Measurements from ENCODE around the gene WSB2.
"Not testable (repeated sequence)": the region's sequence is repeated elsewhere in the genome, so short reads cannot be mapped to it uniquely, and the experiment has no call there.

WSB2 gene

GRCh38 chr12:118029166-118029565 lies 31.8 kb downstream of the WSB2 start:
- Histone ChIP-seq H3K4me3 (ENCODE audit: low read depth, low read length) (no peak overlapping the region), H3K4me1 (no peaks in the 10 kb centered on the region), H3K9me3 (ENCODE audit: control insufficient read depth, low read length) (no peaks in the 10 kb centered on the region), H3K9ac (no peak overlapping the region), H3K79me2 (no peaks in the 10 kb centered on the region), H3K27ac (no peak overlapping the region), H3K4me2 (ENCODE audit: low read length) (no peak overlapping the region), H3K36me3 (ENCODE audit: control insufficient read depth, insufficient read depth, low read length) (no peaks in the 10 kb centered on the region), H3K27me3 (ENCODE audit: control insufficient read depth, insufficient read depth, low read length) (no peaks in the 10 kb centered on the region), H2AFZ (no peak overlapping the region)
- TF ChIP-seq CTCF (IDR thresholded peaks at IDR 0.05): no peak

DNA sequence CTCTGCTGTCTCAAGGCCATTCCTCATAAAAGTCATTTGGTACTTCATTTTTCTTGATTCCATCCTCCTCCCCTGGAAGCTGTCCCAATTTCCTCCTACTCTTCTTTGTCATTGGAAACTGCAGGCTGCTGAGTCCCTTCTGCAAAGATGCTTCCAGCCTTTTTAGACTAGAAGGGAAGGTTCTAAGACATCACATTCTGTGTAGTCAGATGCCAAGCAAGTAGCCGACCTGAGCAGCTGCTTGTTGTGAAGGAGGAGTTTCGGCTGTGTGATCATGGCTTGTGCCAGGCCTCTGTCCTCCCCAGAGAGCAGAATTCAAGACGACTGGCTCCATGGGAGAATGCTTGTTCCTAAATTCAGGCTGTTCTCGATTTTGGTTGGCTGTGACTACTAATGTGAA lies 35.8 kb downstream of the WSB2 start:
- H3K27ac ChIP-seq: no peak overlapping the region
- no peaks in the 10 kb centered on the region for H3K79me2 ChIP-seq
- no peak overlapping the region for H2AFZ ChIP-seq
- H3K9ac ChIP-seq: no peak overlapping the region
- no peak for TF ChIP-seq CTCF (IDR thresholded peaks at IDR 0.05)
- no peak overlapping the region for H3K4me3 ChIP-seq (ENCODE audit: low read depth, low read length)
- H3K27me3 ChIP-seq (ENCODE audit: control insufficient read depth, insufficient read depth, low read length): no peaks in the 10 kb centered on the region
- no peaks in the 10 kb centered on the region for H3K9me3 ChIP-seq (ENCODE audit: control insufficient read depth, low read length)
- no peak overlapping the region for H3K4me2 ChIP-seq (ENCODE audit: low read length)
- H3K36me3 ChIP-seq (ENCODE audit: control insufficient read depth, insufficient read depth, low read length): no peaks in the 10 kb centered on the region
- no peaks in the 10 kb centered on the region for H3K4me1 ChIP-seq

DNA sequence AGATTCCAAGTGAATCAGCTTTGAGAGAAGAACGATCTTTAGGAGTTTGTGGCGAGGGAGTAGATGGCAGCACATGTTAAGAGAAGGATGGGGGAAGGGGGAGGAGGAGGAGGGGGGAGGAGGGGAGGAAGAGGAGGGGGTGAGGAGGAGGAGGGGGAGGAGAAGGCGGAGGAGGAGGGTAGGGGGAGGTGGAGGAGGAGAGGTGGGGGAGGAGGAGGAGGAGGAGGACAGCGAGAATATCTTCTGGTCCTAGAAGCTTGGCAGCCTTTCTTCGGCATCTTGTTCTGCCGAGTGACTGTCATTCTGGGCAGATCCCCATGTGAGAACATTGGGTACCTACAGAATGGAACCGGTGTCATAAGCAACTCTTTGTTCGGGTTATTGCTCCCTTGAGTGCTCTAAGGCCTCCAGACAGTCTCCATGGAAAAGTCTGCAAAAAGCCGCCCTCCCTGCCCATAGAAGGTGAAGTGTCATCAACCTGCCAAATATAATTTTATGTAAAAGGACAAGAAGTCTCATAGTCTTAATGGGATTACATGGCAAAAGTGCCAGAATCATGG lies 37.6 kb downstream of the WSB2 start:
- Histone ChIP-seq H2AFZ (no peak overlapping the region), H3K36me3 (ENCODE audit: control insufficient read depth, insufficient read depth, low read length) (no peaks in the 10 kb centered on the region), H3K4me2 (ENCODE audit: low read length) (no peak overlapping the region), H3K27me3 (ENCODE audit: control insufficient read depth, insufficient read depth, low read length) (no peaks in the 10 kb centered on the region), H3K79me2 (no peaks in the 10 kb centered on the region), H3K4me1 (no peaks in the 10 kb centered on the region), H3K9ac (no peak overlapping the region), H3K27ac (no peak overlapping the region), H3K9me3 (ENCODE audit: control insufficient read depth, low read length) (no peaks in the 10 kb centered on the region), H3K4me3 (ENCODE audit: low read depth, low read length) (no peak overlapping the region)
- no peak for TF ChIP-seq CTCF (IDR thresholded peaks at IDR 0.05)

DNA sequence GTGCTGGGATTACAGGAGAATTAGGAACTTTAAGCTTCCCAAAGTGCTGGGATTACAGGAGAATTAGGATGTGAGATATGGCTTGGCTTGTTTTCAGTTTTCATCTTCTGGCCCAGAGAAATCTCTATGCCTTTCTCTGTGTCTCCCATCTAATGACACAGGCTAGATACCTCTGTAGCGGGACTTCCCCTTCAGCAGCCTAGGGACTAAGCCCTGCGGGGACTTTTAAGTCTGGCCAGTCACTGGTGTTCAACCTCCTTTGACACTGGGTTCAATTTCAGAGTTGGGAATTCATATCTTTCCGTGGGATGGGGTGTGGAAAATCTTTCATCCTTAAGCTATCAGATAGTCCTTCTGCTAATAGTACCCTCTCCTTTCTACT lies 38.3 kb downstream of the WSB2 start:
- Histone ChIP-seq H3K9ac (no peak overlapping the region), H3K4me3 (ENCODE audit: low read depth, low read length) (no peak overlapping the region), H3K27me3 (ENCODE audit: control insufficient read depth, insufficient read depth, low read length) (no peaks in the 10 kb centered on the region), H3K9me3 (ENCODE audit: control insufficient read depth, low read length) (no peaks in the 10 kb centered on the region), H2AFZ (no peak overlapping the region), H3K27ac (no peak overlapping the region), H3K4me1 (no peaks in the 10 kb centered on the region), H3K79me2 (no peaks in the 10 kb centered on the region), H3K36me3 (ENCODE audit: control insufficient read depth, insufficient read depth, low read length) (no peaks in the 10 kb centered on the region), H3K4me2 (ENCODE audit: low read length) (no peak overlapping the region)
- TF ChIP-seq CTCF (IDR thresholded peaks at IDR 0.05): no peak

DNA sequence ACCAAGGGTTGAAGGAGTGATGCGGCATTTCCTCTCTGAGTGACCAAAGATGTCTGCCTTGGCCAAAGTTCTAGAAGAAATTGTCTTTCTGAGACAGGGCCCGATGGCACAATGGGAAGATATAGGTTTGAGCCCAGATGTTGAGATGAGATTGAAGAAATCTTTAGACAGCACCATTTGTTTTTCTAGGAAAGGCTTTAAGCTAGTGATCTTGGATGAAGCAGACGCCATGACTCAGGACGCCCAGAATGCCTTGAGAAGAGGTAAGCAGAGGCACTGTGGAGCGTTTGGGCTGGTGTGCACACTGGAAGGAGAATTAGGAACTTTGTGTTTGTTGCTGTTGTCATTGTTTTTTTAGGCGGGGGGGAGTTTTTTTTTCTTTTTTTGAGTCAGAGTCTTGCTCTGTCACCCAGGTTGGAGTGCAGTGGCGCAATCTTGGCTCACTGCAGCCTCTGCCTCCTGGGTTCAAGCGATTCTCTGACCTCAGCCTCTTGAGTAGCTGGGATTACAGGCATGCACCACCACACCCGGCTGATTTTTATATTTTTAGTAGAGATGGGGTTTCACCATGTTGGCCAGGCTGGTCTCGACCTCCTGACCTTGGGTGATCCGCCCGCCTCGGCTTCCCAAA lies 38.8 kb downstream of the WSB2 start:
- not testable (repeated sequence) for H3K79me2 ChIP-seq; H3K27me3 ChIP-seq (ENCODE audit: control insufficient read depth, insufficient read depth, low read length); H3K4me3 ChIP-seq (ENCODE audit: low read depth, low read length); H3K4me1 ChIP-seq; H3K9ac ChIP-seq; H2AFZ ChIP-seq; H3K4me2 ChIP-seq (ENCODE audit: low read length); H3K36me3 ChIP-seq (ENCODE audit: control insufficient read depth, insufficient read depth, low read length); H3K27ac ChIP-seq; H3K9me3 ChIP-seq (ENCODE audit: control insufficient read depth, low read length)
